GM12878 (cell line): Measurements from ENCODE around the gene SLX9. TPM values are rescaled to one million over a fixed set of nuclear protein-coding genes. Genes with fewer than 3 reads are reported as not detected.

Experiments used
- ATAC-seq: fragments of 200-7000 bp; cut with Tn5 transposase; 3 replicates; pipeline ENCODE4 v1.9.1; 2020; ENCODE audit warnings: mild to moderate bottlenecking, moderate library complexity
- BruUV-seq: library from RNA; stranded (reverse); fragments of 400-500 nt; replicated peaks from 2 replicates; lab custom pipeline; 2021; lab: Mats Ljungman, UMichigan
- CTCF ChIA-PET: fragments of 300-600 bp; sonication (Branson Sonifier 250); formaldehyde crosslinking; extraction: SDS; loops from one replicate; lab custom pipeline; 2021; ENCODE audit warnings: inconsistent platforms; lab: Yijun Ruan, JAX
- POLR2A ChIA-PET: fragments of 350-600 bp; formaldehyde crosslinking; extraction: SDS; loops from one replicate; lab custom pipeline; 2021; ENCODE audit warnings: inconsistent platforms; lab: Charles Lee
- RAD21 ChIA-PET: fragments of 300-600 bp; sonication (Branson Sonifier 250); formaldehyde crosslinking; loops from one replicate; lab custom pipeline; 2023; ENCODE audit warnings: antibody characterized with exemption; ENCODE audit not compliant: unreplicated experiment; lab: Charles Lee
- SMC1A ChIA-PET: fragments of 300-600 bp; sonication (Branson Sonifier 250); formaldehyde crosslinking; loops from one replicate; lab custom pipeline; 2023; ENCODE audit not compliant: unreplicated experiment, uncharacterized antibody; lab: Charles Lee
- DNase-seq: peaks from one replicate; pipeline ENCODE4 v3.0.0-alpha.2; 2011; ENCODE audit warnings: low read depth, low spot score
- FAIRE-seq: peaks from 3 replicates; lab custom pipeline; 2011; peaks lifted over from hg19 to GRCh38; lab: Jason Lieb, UNC
- H2AFZ ChIP-seq: 2 replicates; pipeline ENCODE4 v1.6.0; 2011; ENCODE audit warnings: low read depth, low read length, control low read depth; ENCODE audit not compliant: control insufficient read depth
- H3K27ac ChIP-seq: 2 replicates; pipeline ENCODE4 v1.5.1; 2011; ENCODE audit warnings: control low read depth; ENCODE audit not compliant: control insufficient read depth, insufficient read depth
- H3K27me3 ChIP-seq, 2 experiments: replicated peaks in 1 of 2; 2 replicates each; pipeline versions ENCODE4 v1.6.0 to v1.6.1; 2011; ENCODE audit warnings: low read length in 1 of 2; ENCODE audit not compliant: control insufficient read depth in 2 of 2, insufficient read depth in 2 of 2
- H3K36me3 ChIP-seq, 2 experiments: 2 replicates each; pipeline ENCODE4 v1.5.1; 2011; ENCODE audit warnings: low read length in 1 of 2; ENCODE audit not compliant: control insufficient read depth in 2 of 2, insufficient read depth in 2 of 2
- H3K4me1 ChIP-seq: 2 replicates; pipeline ENCODE4 v1.6.1; 2011; ENCODE audit warnings: mild to moderate bottlenecking, low read length, moderate library complexity, mixed read lengths; ENCODE audit not compliant: control insufficient read depth, insufficient read depth
- H3K4me2 ChIP-seq: 2 replicates; pipeline ENCODE4 v1.6.0; 2011; ENCODE audit warnings: control low read depth; ENCODE audit not compliant: control insufficient read depth, insufficient read depth
- H3K4me3 ChIP-seq: fragments of 200-600 bp; sonication (generic); 2 replicates; pipeline ENCODE4 v1.5.1; 2016
- H3K79me2 ChIP-seq: 2 replicates; pipeline ENCODE4 v1.6.0; 2011; ENCODE audit warnings: low read length; ENCODE audit not compliant: control insufficient read depth, insufficient read depth
- H3K9ac ChIP-seq: 2 replicates; pipeline ENCODE4 v1.8.0; 2011; ENCODE audit warnings: low read length, control low read depth, mixed read lengths; ENCODE audit not compliant: control insufficient read depth, insufficient read depth
- H3K9me3 ChIP-seq: replicated peaks from 3 replicates; pipeline ENCODE4 v1.5.1; 2011; ENCODE audit warnings: mild to moderate bottlenecking, low read length; ENCODE audit not compliant: control insufficient read depth, insufficient read depth
- H4K20me1 ChIP-seq: 2 replicates; pipeline ENCODE4 v1.6.0; 2011; ENCODE audit not compliant: control insufficient read depth, insufficient read depth
- BCL11A ChIP-seq: IDR thresholded peaks from 2 replicates; pipeline ENCODE4 v1.6.1; 2011; ENCODE audit warnings: low read depth, low read length
- BHLHE40 ChIP-seq, 2 experiments: fragments of 450-650 bp in 1 of 2; IDR thresholded peaks; 2 replicates each; pipeline ENCODE4 v1.6.1; 2011 to 2017; ENCODE audit warnings: low read depth in 2 of 2, borderline replicate concordance in 1 of 2, improper control_type of control experiment in 1 of 2, low read length in 1 of 2, mild to moderate bottlenecking in 1 of 2
- CBX5 ChIP-seq: sonication (generic); IDR thresholded peaks from 2 replicates; pipeline ENCODE4 v1.6.1; 2016; ENCODE audit warnings: low read depth, moderate library complexity, mild to moderate bottlenecking, inconsistent platforms
- IKZF2 ChIP-seq, 2 experiments: fragments of 450-650 bp; IDR thresholded peaks; 2 replicates each; pipeline ENCODE4 v1.6.1; 2017; ENCODE audit warnings: mild to moderate bottlenecking in 2 of 2, moderate library complexity in 2 of 2
- IRF4 ChIP-seq: IDR thresholded peaks from 2 replicates; pipeline ENCODE4 v1.6.1; 2011; ENCODE audit warnings: low read depth, low read length
- MXI1 ChIP-seq: fragments of 150-350 bp; IDR thresholded peaks from 2 replicates; pipeline ENCODE4 v1.6.1; 2011; ENCODE audit warnings: low read depth, mild to moderate bottlenecking, inconsistent platforms, low read length, improper control_type of control experiment
- PAX5 ChIP-seq: IDR thresholded peaks from 2 replicates; pipeline ENCODE4 v1.6.1; 2011; ENCODE audit warnings: low read depth, low read length, borderline replicate concordance
- RUNX3 ChIP-seq: IDR thresholded peaks from 2 replicates; pipeline ENCODE4 v1.6.1; 2012; ENCODE audit warnings: low read length, inconsistent platforms
- SIX5 ChIP-seq: IDR thresholded peaks from 2 replicates; pipeline ENCODE4 v1.6.1; 2011; ENCODE audit warnings: mild to moderate bottlenecking, low read depth, low read length, moderate library complexity; ENCODE audit not compliant: severe bottlenecking
- SPI1 ChIP-seq: IDR thresholded peaks from 2 replicates; pipeline ENCODE4 v1.6.1; 2011; ENCODE audit warnings: low read depth, mild to moderate bottlenecking, low read length, moderate library complexity, borderline replicate concordance; ENCODE audit not compliant: insufficient read depth
- SREBF2 ChIP-seq: IDR thresholded peaks from 2 replicates; pipeline ENCODE4 v1.6.1; 2012; ENCODE audit warnings: mild to moderate bottlenecking, low read length
- TCF12 ChIP-seq: IDR thresholded peaks from 2 replicates; pipeline ENCODE4 v1.6.1; 2011; ENCODE audit warnings: low read depth, mild to moderate bottlenecking, low read length
- WGBS: methylation state at CpG from one replicate; pipeline ENCODE4 v1.1.6; 2016; ENCODE audit warnings: low lambda C conversion rate; ENCODE audit not compliant: insufficient replicate concordance, insufficient coverage; ENCODE audit errors: missing lambda C conversion rate; 5-methylcytosine and 5-hydroxymethylcytosine counted together
- in situ Hi-C: fragments of 300-500 bp; cut with MboI; formaldehyde crosslinking; loops from 9 replicates; pipeline ENCODE4 v1.14.3; 2018; ENCODE audit warnings: mixed read lengths
- intact Hi-C: fragments of 100-400 bp; cut with micrococcal nuclease; formaldehyde crosslinking; loops from one replicate; pipeline ENCODE4 v1.14.2; 2022; ENCODE audit not compliant: unreplicated experiment
- polyA plus RNA-seq, 11 experiments: library from polyadenylated mRNA; depleted of rRNA in 4 of 11; unstranded in 6 of 11; stranded (reverse) in 5 of 11; fragments of >200 nt; fragmentation: Nextera tagmentation in 4 of 11; fragmentation: Illumina TruSeq in 1 of 11; extraction: Ambion mirVana in 4 of 11; extraction: Trizol in 1 of 11; gene quantifications; 1 replicate in 1 of 11; 2 replicates in 10 of 11; pipeline versions ENCODE4 v1.2.1 to v1.2.3, GENCODE V29; 2011 to 2016; ENCODE audit warnings: inconsistent platforms in 2 of 11, missing spikeins in 2 of 11, low read depth in 1 of 11
- total RNA-seq, 4 experiments: library from RNA; depleted of rRNA in 3 of 4; stranded (reverse); fragments of >200 nt in 3 of 4; fragmentation: Illumina TruSeq in 1 of 4; extraction: Trizol in 1 of 4; gene quantifications; 2 replicates each; pipeline versions ENCODE4 v1.2.1 to v1.2.3, GENCODE V29; 2013 to 2021
- TF ChIP-seq, protein P1 (sequence below): IDR thresholded peaks from 2 replicates; pipeline ENCODE4 v1.6.1; 2011; ENCODE audit warnings: mild to moderate bottlenecking, low read depth, low read length, moderate library complexity; ENCODE audit not compliant: insufficient replicate concordance
- TF ChIP-seq, protein P2 (sequence below), 3 experiments: IDR thresholded peaks in 2 of 3; conservative IDR thresholded peaks in 1 of 3; 2 replicates each; pipeline ENCODE4 v1.5.1; 2011; ENCODE audit warnings: low read depth in 3 of 3, low read length in 3 of 3, mild to moderate bottlenecking in 3 of 3, control low read depth in 2 of 3, moderate library complexity in 2 of 3, inconsistent platforms in 1 of 3, mixed read lengths in 1 of 3; ENCODE audit not compliant: control insufficient read depth in 2 of 3, insufficient read depth in 1 of 3; ENCODE audit errors: extremely low read depth in 1 of 3
- TF ChIP-seq, protein P3 (sequence below): fragments of 450-650 bp; IDR thresholded peaks from 2 replicates; pipeline ENCODE4 v1.6.1; 2016; ENCODE audit warnings: mild to moderate bottlenecking

The SLX9 gene
- total and polyA plus RNA-seq, 10 of the 15 experiments (the other 5 are each of a cell fraction or from before 2014, with no cell fraction given) = 0.69 to 81.3 (median 33.9) TPM

DNA sequence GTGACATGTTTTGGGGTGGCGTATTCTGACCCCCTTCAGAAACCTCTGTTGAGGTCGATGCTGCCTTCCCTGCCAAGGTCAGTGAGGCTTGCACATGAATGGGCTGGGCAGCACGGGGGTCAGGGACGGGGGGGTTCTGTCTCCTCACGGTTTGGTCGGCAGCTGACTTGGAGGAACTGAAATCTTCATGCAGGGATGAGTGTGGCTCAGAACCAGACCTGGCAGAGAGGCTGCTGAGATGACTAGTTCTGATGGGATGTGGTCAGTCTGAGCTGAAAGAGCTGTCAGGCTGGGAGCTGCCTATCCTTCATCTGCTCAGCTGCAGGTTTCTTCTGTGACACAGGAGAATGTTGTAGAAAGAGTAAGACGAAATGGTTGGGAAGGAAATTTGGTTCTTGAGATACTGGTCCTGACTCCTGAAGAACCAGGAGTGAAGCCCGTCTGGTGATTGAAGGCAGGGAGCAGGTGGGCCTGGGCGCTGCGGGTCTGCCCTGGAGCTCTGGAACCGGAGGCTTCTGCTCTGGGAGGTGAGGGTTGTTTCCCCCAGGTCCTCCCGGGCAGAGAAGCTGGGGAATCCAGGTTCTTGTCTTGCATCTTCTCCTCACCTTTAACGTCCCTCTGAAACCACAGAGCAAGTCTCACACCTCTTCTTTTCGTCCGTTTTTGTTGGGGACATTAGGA is 3.3 kb downstream of the SLX9 start:
- SMC1A ChIA-PET = interaction anchor here (0.7 to 12.3 kb wide), 7 partner anchors 7 to 210 kb away, joined by 3 to 153 read pairs (median 3); partner anchors contain the start of gene UBE2G2
- Histone ChIP-seq H3K27me3 (no peaks in the 10 kb centered on the region), H3K4me3 (peak overlapping the region; percentile 23; the same call in 1 of the 2 replicates), H3K79me2 (peaks cover 35% of the 10 kb centered on the region), H3K27ac (no peak overlapping the region), H3K9me3 (no peaks in the 10 kb centered on the region), H3K4me2 (peak overlapping the region; percentile 64), H2AFZ (no peak overlapping the region), H3K36me3 (peaks cover 3 to 17% of the 10 kb centered on the region in 2 experiments; a peak in 2 of 4 replicates), H3K4me1 (peaks cover 18% of the 10 kb centered on the region), H3K9ac (no peak overlapping the region), H4K20me1 (peaks cover 3% of the 10 kb centered on the region; the same call in 1 of the 2 replicates)
- intact Hi-C loops = no loop called here
- peak; percentile 61 for ATAC-seq
- POLR2A ChIA-PET = interaction anchor here (1.2 to 2.0 kb wide), 2 partner anchors 9 to 16 kb away, joined by 5 to 9 read pairs; no protein-coding TSS in a partner anchor
- TF ChIP-seq SREBF2 (no peak), TCF12 (peak; percentile 75; the same call in 1 of the 2 replicates), SPI1 (peak; percentile 69; the same call in 1 of the 2 replicates), MXI1 (no peak), BHLHE40 (IDR thresholded peaks at IDR 0.05; ENCODE audit: borderline replicate concordance in 1 of 2, low read depth in 2 of 2, low read length in 1 of 2) (peak in 1 of 2 experiments; percentile 62; a peak in 2 of 4 replicates), PAX5 (0 out of 2 replicates have a peak, but pooled peaks have one; percentile 25), IKZF2 (IDR thresholded peaks at IDR 0.05) (peak; percentile 25 to 30; a peak in 2 of 4 replicates), CBX5 (no peak), SIX5 (no peak), BCL11A (0 out of 2 replicates have a peak, but pooled peaks have one; percentile 33), RUNX3 (peak; percentile 63), IRF4 (0 out of 2 replicates have a peak, but pooled peaks have one; percentile 28)
- TF ChIP-seq, protein P1, sequence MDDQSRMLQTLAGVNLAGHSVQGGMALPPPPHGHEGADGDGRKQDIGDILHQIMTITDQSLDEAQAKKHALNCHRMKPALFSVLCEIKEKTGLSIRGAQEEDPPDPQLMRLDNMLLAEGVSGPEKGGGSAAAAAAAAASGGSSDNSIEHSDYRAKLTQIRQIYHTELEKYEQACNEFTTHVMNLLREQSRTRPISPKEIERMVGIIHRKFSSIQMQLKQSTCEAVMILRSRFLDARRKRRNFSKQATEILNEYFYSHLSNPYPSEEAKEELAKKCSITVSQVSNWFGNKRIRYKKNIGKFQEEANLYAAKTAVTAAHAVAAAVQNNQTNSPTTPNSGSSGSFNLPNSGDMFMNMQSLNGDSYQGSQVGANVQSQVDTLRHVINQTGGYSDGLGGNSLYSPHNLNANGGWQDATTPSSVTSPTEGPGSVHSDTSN = peak; percentile 51
- TF ChIP-seq, protein P2, sequence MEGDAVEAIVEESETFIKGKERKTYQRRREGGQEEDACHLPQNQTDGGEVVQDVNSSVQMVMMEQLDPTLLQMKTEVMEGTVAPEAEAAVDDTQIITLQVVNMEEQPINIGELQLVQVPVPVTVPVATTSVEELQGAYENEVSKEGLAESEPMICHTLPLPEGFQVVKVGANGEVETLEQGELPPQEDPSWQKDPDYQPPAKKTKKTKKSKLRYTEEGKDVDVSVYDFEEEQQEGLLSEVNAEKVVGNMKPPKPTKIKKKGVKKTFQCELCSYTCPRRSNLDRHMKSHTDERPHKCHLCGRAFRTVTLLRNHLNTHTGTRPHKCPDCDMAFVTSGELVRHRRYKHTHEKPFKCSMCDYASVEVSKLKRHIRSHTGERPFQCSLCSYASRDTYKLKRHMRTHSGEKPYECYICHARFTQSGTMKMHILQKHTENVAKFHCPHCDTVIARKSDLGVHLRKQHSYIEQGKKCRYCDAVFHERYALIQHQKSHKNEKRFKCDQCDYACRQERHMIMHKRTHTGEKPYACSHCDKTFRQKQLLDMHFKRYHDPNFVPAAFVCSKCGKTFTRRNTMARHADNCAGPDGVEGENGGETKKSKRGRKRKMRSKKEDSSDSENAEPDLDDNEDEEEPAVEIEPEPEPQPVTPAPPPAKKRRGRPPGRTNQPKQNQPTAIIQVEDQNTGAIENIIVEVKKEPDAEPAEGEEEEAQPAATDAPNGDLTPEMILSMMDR (IDR thresholded peaks at IDR 0.05 in 2 of 3, conservative IDR thresholded peaks at IDR 0.05 in 1 of 3; ENCODE audit: control insufficient read depth in 2 of 3, extremely low read depth in 1 of 3, insufficient read depth in 1 of 3, low read depth in 3 of 3, low read length in 3 of 3) = no peak
- TF ChIP-seq, protein P3, sequence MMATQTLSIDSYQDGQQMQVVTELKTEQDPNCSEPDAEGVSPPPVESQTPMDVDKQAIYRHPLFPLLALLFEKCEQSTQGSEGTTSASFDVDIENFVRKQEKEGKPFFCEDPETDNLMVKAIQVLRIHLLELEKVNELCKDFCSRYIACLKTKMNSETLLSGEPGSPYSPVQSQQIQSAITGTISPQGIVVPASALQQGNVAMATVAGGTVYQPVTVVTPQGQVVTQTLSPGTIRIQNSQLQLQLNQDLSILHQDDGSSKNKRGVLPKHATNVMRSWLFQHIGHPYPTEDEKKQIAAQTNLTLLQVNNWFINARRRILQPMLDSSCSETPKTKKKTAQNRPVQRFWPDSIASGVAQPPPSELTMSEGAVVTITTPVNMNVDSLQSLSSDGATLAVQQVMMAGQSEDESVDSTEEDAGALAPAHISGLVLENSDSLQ = peak; percentile 46; the same call in 1 of the 2 replicates
- 55% methylated on average over 15 of the region's 15 CpGs for WGBS
- in situ Hi-C loops = no loop called here
- peak; percentile 13 for FAIRE-seq
- CTCF ChIA-PET = interaction anchor here (0.9 to 11.8 kb wide), 7 partner anchors 11 to 328 kb away, joined by 3 to 235 read pairs (median 9); no protein-coding TSS in a partner anchor
- no peak for DNase-seq
- no TSS peak for BruUV-seq
- RAD21 ChIA-PET = interaction anchor here (1.1 to 2.4 kb wide), 2 partner anchors 142 to 195 kb away, joined by 4 to 7 read pairs; partner anchors contain the start of gene UBE2G2
